Adrenal gland (tissue), 12 donors: Measurements from ENCODE around the gene PLCB1. TPM values are rescaled to one million over a fixed set of nuclear protein-coding genes. Genes with fewer than 3 reads are reported as not detected.

ENCODE experiments used
- DNase-seq, 7 donors: peaks; one replicate each; pipeline ENCODE4 v3.0.0-alpha.2; 2019 to 2020
- H3K27ac ChIP-seq, 5 donors: fragments of 200-600 bp; sonication (generic) in 4 of 5; 1 replicate in 3 of 5; 2 replicates in 2 of 5; pipeline versions ENCODE4 v1.5.1 to v1.8.0; 2016 to 2020; ENCODE audit warnings: mild to moderate bottlenecking in 1 of 5
- H3K27me3 ChIP-seq: fragments of 200-600 bp; 2 replicates; pipeline ENCODE4 v1.8.0; 2021
- H3K36me3 ChIP-seq, 2 donors: fragments of 200-600 bp; replicated peaks in 1 of 2; 1 replicate in 1 of 2; 2 replicates in 1 of 2; pipeline versions ENCODE4 v1.5.1 to v1.8.0; 2018 to 2022
- H3K4me1 ChIP-seq, 2 donors: fragments of 200-600 bp; replicated peaks in 1 of 2; 1 replicate in 1 of 2; 2 replicates in 1 of 2; pipeline versions ENCODE4 v1.5.1 to v1.8.0; 2018 to 2021
- H3K4me3 ChIP-seq, 4 donors: fragments of 200-600 bp; sonication (generic) in 3 of 4; one replicate each; pipeline ENCODE4 v1.5.1; 2016 to 2018
- H3K9me3 ChIP-seq, 3 donors: fragments of 200-600 bp; sonication (generic) in 1 of 3; replicated peaks in 1 of 3; 1 replicate in 2 of 3; 2 replicates in 1 of 3; pipeline versions ENCODE4 v1.5.1 to v1.8.0; 2016 to 2021
- CTCF ChIP-seq, 6 experiments: fragments of 450-650 bp in 4 of 6; fragments of 200-600 bp in 2 of 6; sonication (generic) in 1 of 6; IDR thresholded peaks; 1 replicate in 5 of 6; 2 replicates in 1 of 6; pipeline versions ENCODE4 v1.5.1 to v1.8.0; 2016 to 2021; ENCODE audit warnings: antibody characterized with exemption in 6 of 6, mild to moderate bottlenecking in 2 of 6, moderate library complexity in 1 of 6
- POLR2A ChIP-seq, 2 donors: fragments of 450-650 bp; IDR thresholded peaks; one replicate each; pipeline ENCODE4 v1.6.1; 2017; ENCODE audit warnings: antibody characterized with exemption in 2 of 2, mild to moderate bottlenecking in 2 of 2, moderate library complexity in 1 of 2
- WGBS, 4 donors: extraction: QIAGEN DNeasy Blood & Tissue Kit in 2 of 4; methylation state at CpG; one replicate each; pipeline versions ENCODE4 v1.1.5 to v1.1.7; 2013 to 2017; 5-methylcytosine and 5-hydroxymethylcytosine counted together
- intact Hi-C, 2 donors: fragments of 100-400 bp; cut with DNase I; formaldehyde crosslinking; loops; one replicate each; pipeline versions ENCODE4 v1.14.1 to v1.15.0; 2022 to 2023
- polyA plus RNA-seq, 3 donors: library from polyadenylated mRNA; stranded (reverse); fragments of 200-250 nt in 2 of 3; fragments of 350-450 nt in 1 of 3; fragmentation: Illumina TruSeq in 1 of 3; extraction: RNeasy Lipid Tissue Mini Kit (QIAGEN cat#74804) in 1 of 3; gene quantifications; one replicate each; pipeline ENCODE4 v1.2.3, GENCODE V29; 2013 to 2014
- total RNA-seq, 9 donors: library from RNA; depleted of rRNA in 4 of 9; stranded (reverse); fragments of >200 nt in 4 of 9; fragments of 120-200 nt in 1 of 9; fragmentation: NEBNext Ultra II Directional in 1 of 9; extraction: Animal tissue kit (Norgen Biotek cat#: 25700) in 1 of 9; gene quantifications; one replicate each; pipeline versions ENCODE4 v1.1.0 to v1.2.4, GENCODE V29; 2013 to 2023
- donor health status: healthy with polysubstance abuse.
- donor health status: Bipolar disorder and iron deficiency.
- donor health status: DM: yes; HTN: yes; CAD: no.
- donor health status: DM: no; HTN: no; CAD: no.
- donor health status: DM: no; HTN: no; CAD: no.
- donor health status: DM: yes; HTN: yes; CAD: no.

PLCB1 gene
- total and polyA plus RNA-seq, 12 donors = 7.7 to 56.6 (median 27.9) TPM

- peak; percentile 46 to 84 (median 64) for DNase-seq
- peaks cover 20 to 28% of the 10 kb centered on the region in 2 donors for H3K4me1 ChIP-seq
- no peaks in the 10 kb centered on the region for H3K27me3 ChIP-seq
- no peak for TF ChIP-seq CTCF (IDR thresholded peaks at IDR 0.05)
- no peak for TF ChIP-seq POLR2A (IDR thresholded peaks at IDR 0.05)
- no peaks in the 10 kb centered on the region for H3K36me3 ChIP-seq
- intact Hi-C loops = no loop called here
- 13 to 37% (median 25%) methylated on average over 4 of the region's 4 CpGs for WGBS, 4 donors
- H3K9me3 ChIP-seq = no peaks in the 10 kb centered on the region
- H3K4me3 ChIP-seq = no peak overlapping the region
- H3K27ac ChIP-seq = peak overlapping the region in 2 of 5 donors; percentile 37 to 54
These were observed 292.9 kb downstream of the PLCB1 start for GRCh38 chr20:8425016-8425415.

- TF ChIP-seq CTCF (IDR thresholded peaks at IDR 0.05) = no peak
- TF ChIP-seq POLR2A (IDR thresholded peaks at IDR 0.05) = no peak
- Histone ChIP-seq H3K27ac (no peak overlapping the region), H3K27me3 (no peaks in the 10 kb centered on the region), H3K9me3 (no peaks in the 10 kb centered on the region), H3K4me1 (peaks cover 20 to 28% of the 10 kb centered on the region in 2 donors), H3K36me3 (no peaks in the 10 kb centered on the region), H3K4me3 (no peak overlapping the region)
- WGBS, 4 donors = 89 to 93% (median 93%) methylated on average over 4 of the region's 4 CpGs
- no peak for DNase-seq
- intact Hi-C loops = no loop called here
These were observed 293.7 kb downstream of the PLCB1 start for GRCh38 chr20:8425802-8426201.

- WGBS, 4 donors = 64 to 71% (median 66%) methylated on average over 2 of the region's 2 CpGs
- intact Hi-C loops = no loop called here
- Histone ChIP-seq H3K4me3 (no peak overlapping the region), H3K36me3 (no peaks in the 10 kb centered on the region), H3K9me3 (no peaks in the 10 kb centered on the region), H3K27ac (peak overlapping the region in 2 of 5 donors; percentile 8 to 13), H3K27me3 (no peaks in the 10 kb centered on the region), H3K4me1 (peaks cover 28 to 30% of the 10 kb centered on the region in 2 donors)
- DNase-seq = no peak
- TF ChIP-seq CTCF (IDR thresholded peaks at IDR 0.05) (no peak), POLR2A (IDR thresholded peaks at IDR 0.05) (no peak)
These were observed 295.5 kb downstream of the PLCB1 start for GRCh38 chr20:8427419-8428040.

GRCh38 chr20:8428988-8429387 is 296.9 kb downstream of the PLCB1 start:
- H3K4me3 ChIP-seq = no peak overlapping the region
- H3K27ac ChIP-seq = no peak overlapping the region
- intact Hi-C loops = no loop called here
- no peaks in the 10 kb centered on the region for H3K36me3 ChIP-seq
- TF ChIP-seq CTCF (IDR thresholded peaks at IDR 0.05) (no peak), POLR2A (IDR thresholded peaks at IDR 0.05) (no peak)
- H3K9me3 ChIP-seq = no peaks in the 10 kb centered on the region
- peaks cover 23 to 32% of the 10 kb centered on the region in 2 donors for H3K4me1 ChIP-seq
- H3K27me3 ChIP-seq = no peaks in the 10 kb centered on the region
- no peak for DNase-seq
- WGBS, 4 donors = 76 to 91% (median 85%) methylated on average over 3 of the region's 3 CpGs
